GM21723 (cell line): ENCODE data around the gene NXNL1.

ENCODE experiments used
- ATAC-seq: cut with Tn5 transposase; IDR thresholded peaks from one replicate; pipeline ENCODE4 v1.9.1; 2021; ENCODE audit warnings: mild to moderate bottlenecking, moderate library complexity; ENCODE audit not compliant: unreplicated experiment

The NXNL1 gene

GRCh38 chr19:17420475-17420924 is 40.2 kb downstream of the NXNL1 start:
- no peak for ATAC-seq

GRCh38 chr19:17419621-17420474 is 40.9 kb downstream of the NXNL1 start, which contains the start of gene MVB12A:
MVB12A (plus strand) TSS chr19:17420047; CDS start chr19:17420136, 89 bp downstream.
- peak; percentile 82 for ATAC-seq

- ATAC-seq, result no peak
Observed at GRCh38 chr19:17419154-17419620, 41.5 kb downstream of the NXNL1 start.

GRCh38 chr19:17418710-17419109 is 42.0 kb downstream of the NXNL1 start:
- no peak for ATAC-seq

GRCh38 chr19:17415121-17415520 is 45.6 kb downstream of the NXNL1 start:
- ATAC-seq, result no peak

GRCh38 chr19:17414097-17414496 is 46.6 kb downstream of the NXNL1 start:
- ATAC-seq, result no peak

GRCh38 chr19:17411801-17412200 is 48.9 kb downstream of the NXNL1 start:
- ATAC-seq, result no peak

- ATAC-seq, result no peak
Observed at GRCh38 chr19:17409990-17410389, 50.7 kb downstream of the NXNL1 start.

GRCh38 chr19:17406887-17407196 is 53.9 kb downstream of the NXNL1 start:
- no peak for ATAC-seq

GRCh38 chr19:17406046-17406886 is 54.5 kb downstream of the NXNL1 start:
- ATAC-seq, result no peak
